Natural killer cell (primary cell): ENCODE results near the gene CD70. TPM values are rescaled to one million over a fixed set of nuclear protein-coding genes. Genes with fewer than 3 reads are reported as not detected.
A peak's percentile ranks its signal among the peaks of the same experiment; 100 is the strongest.
"Not testable (repeated sequence)": the region's sequence is repeated elsewhere in the genome, so short reads cannot be mapped to it uniquely, and the experiment has no call there.

Experiments
- ATAC-seq, 3 donors: fragments of 150-1000 bp in 2 of 3; fragments of 200-7000 bp in 1 of 3; cut with Tn5 transposase; 1 replicate in 1 of 3; 2 replicates in 2 of 3; pipeline ENCODE4 v1.10.0; 2021; ENCODE audit warnings: mild to moderate bottlenecking in 2 of 3, moderate library complexity in 2 of 3
- DNase-seq, 2 donors: peaks; one replicate each; pipeline versions ENCODE4 v3.0.0 to v3.0.0-alpha.2; 2013 to 2021; ENCODE audit warnings: mixed read lengths in 1 of 2
- H3K27ac ChIP-seq: one replicate; pipeline ENCODE4 v1.5.1; 2013; ENCODE audit warnings: mild to moderate bottlenecking, low read length
- H3K27me3 ChIP-seq: one replicate; pipeline ENCODE4 v1.6.1; 2013; ENCODE audit warnings: low read length; ENCODE audit not compliant: control insufficient read depth, insufficient read depth
- H3K36me3 ChIP-seq: one replicate; pipeline ENCODE4 v1.6.1; 2013; ENCODE audit warnings: low read length; ENCODE audit not compliant: control insufficient read depth, insufficient read depth
- H3K4me1 ChIP-seq: one replicate; pipeline ENCODE4 v1.6.1; 2013; ENCODE audit warnings: low read length; ENCODE audit not compliant: control insufficient read depth, insufficient read depth
- H3K4me3 ChIP-seq: one replicate; pipeline ENCODE4 v1.5.1; 2013; ENCODE audit warnings: low read length
- H3K9me3 ChIP-seq: one replicate; pipeline ENCODE4 v1.6.1; 2013; ENCODE audit warnings: low read length; ENCODE audit not compliant: control insufficient read depth, insufficient read depth
- H3K27ac Mint-ChIP-seq, 2 donors: one replicate each; pipeline ENCODE4 v1.8.0; 2022; ENCODE audit warnings: mild to moderate bottlenecking in 2 of 2, mixed read lengths in 2 of 2, moderate library complexity in 1 of 2
- H3K27me3 Mint-ChIP-seq, 2 donors: one replicate each; pipeline ENCODE4 v1.8.0; 2022; ENCODE audit warnings: low read depth in 2 of 2, mixed read lengths in 2 of 2
- H3K36me3 Mint-ChIP-seq: one replicate; pipeline ENCODE4 v1.8.0; 2022; ENCODE audit warnings: mixed read lengths
- H3K4me1 Mint-ChIP-seq, 2 donors: one replicate each; pipeline ENCODE4 v1.8.0; 2022; ENCODE audit warnings: mixed read lengths in 2 of 2
- H3K4me3 Mint-ChIP-seq: one replicate; pipeline ENCODE4 v1.8.0; 2022; ENCODE audit warnings: mild to moderate bottlenecking, moderate library complexity, mixed read lengths
- H3K9me3 Mint-ChIP-seq, 2 donors: one replicate each; pipeline ENCODE4 v1.8.0; 2022; ENCODE audit warnings: mixed read lengths in 2 of 2
- WGBS: methylation state at CpG from one replicate; pipeline ENCODE4 v1.1.7; 2013; ENCODE audit warnings: missing lambda C conversion rate; ENCODE audit not compliant: insufficient coverage; 5-methylcytosine and 5-hydroxymethylcytosine counted together
- intact Hi-C: fragments of 100-400 bp; cut with micrococcal nuclease; formaldehyde crosslinking; loops from one replicate; pipeline ENCODE4 v1.14.2; 2022
- total RNA-seq, 4 donors: library from RNA; stranded (reverse); fragments of 120-200 nt in 1 of 4; gene quantifications; one replicate each; pipeline versions ENCODE4 v1.2.3 to v1.2.4, GENCODE V29; 2013 to 2022
- TF ChIP-seq, protein P1 (sequence below): fragments of 200-600 bp; IDR thresholded peaks from one replicate; pipeline ENCODE4 v1.8.0; 2022; ENCODE audit warnings: antibody characterized with exemption

Gene CD70
- total RNA-seq, 3 donors from 2014 or later (not counting 1 experiment from before 2014, with no cell fraction given), result 0.52 to 1.2 (median 1.2) TPM

DNA sequence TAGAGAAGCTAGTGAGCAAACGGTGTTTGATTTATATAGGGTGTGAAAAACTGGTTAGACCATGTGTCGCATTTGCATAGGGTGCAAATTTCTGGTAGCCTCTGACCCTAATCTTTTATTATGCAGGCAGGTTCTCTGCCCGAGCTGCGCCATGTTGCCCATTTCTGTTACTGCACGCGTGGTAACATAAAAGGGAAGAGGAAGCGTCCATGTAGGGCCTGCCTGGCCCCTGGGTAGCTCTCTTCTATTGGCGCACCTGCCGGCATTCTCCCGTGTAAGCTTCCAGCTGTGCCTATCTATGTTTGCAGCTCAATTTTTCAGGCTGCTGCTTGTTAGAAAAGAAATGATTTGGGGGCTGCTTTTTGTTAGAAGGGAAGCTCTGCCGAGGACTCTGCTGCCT lies 14.0 kb upstream of the CD70 start:
- DNase-seq, result no peak
- H3K4me1 ChIP-seq, result peaks cover 5% of the 10 kb centered on the region
- H3K27ac Mint-ChIP-seq, result no peak overlapping the region
- H3K27me3 Mint-ChIP-seq, result peaks cover 10 to 12% of the 10 kb centered on the region in 2 donors
- H3K27me3 ChIP-seq, result no peaks in the 10 kb centered on the region
- H3K4me1 Mint-ChIP-seq, result peaks cover 5 to 6% of the 10 kb centered on the region in 2 donors
- H3K4me3 Mint-ChIP-seq, result no peak overlapping the region
- H3K27ac ChIP-seq, result no peak overlapping the region
- H3K4me3 ChIP-seq, result no peak overlapping the region
- no peaks in the 10 kb centered on the region for H3K36me3 Mint-ChIP-seq
- no peaks in the 10 kb centered on the region for H3K9me3 Mint-ChIP-seq
- ATAC-seq, result no peak
- H3K9me3 ChIP-seq, result no peaks in the 10 kb centered on the region
- intact Hi-C loops, result no loop called here
- H3K36me3 ChIP-seq, result no peaks in the 10 kb centered on the region
- 86% methylated on average over 11 of the region's 11 CpGs for WGBS
- TF ChIP-seq, protein P1, sequence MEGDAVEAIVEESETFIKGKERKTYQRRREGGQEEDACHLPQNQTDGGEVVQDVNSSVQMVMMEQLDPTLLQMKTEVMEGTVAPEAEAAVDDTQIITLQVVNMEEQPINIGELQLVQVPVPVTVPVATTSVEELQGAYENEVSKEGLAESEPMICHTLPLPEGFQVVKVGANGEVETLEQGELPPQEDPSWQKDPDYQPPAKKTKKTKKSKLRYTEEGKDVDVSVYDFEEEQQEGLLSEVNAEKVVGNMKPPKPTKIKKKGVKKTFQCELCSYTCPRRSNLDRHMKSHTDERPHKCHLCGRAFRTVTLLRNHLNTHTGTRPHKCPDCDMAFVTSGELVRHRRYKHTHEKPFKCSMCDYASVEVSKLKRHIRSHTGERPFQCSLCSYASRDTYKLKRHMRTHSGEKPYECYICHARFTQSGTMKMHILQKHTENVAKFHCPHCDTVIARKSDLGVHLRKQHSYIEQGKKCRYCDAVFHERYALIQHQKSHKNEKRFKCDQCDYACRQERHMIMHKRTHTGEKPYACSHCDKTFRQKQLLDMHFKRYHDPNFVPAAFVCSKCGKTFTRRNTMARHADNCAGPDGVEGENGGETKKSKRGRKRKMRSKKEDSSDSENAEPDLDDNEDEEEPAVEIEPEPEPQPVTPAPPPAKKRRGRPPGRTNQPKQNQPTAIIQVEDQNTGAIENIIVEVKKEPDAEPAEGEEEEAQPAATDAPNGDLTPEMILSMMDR, result no peak

DNA sequence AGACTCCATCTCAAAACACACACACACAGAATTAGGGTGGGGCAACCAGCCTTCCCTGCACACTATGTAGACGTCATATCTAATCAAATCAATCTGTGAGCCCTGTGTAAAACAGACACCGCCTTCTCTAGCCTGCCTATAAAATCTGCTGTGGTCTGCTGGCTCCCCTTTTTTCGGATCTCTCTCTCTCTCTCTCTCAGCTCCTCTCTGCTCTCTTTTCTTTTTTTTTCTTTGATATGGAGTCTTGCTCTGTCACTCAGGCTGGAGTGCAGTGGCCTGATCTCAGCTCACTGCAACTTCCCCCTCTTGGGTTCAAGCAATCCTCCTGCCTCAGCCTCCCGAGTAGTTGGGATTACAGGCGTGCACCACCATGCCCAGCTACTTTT lies 11.8 kb upstream of the CD70 start:
- no peaks in the 10 kb centered on the region for H3K36me3 ChIP-seq
- H3K27me3 Mint-ChIP-seq, result peaks cover 4 to 10% of the 10 kb centered on the region in 2 donors
- H3K36me3 Mint-ChIP-seq, result no peaks in the 10 kb centered on the region
- DNase-seq, result peak in 1 of 2 donors; percentile 31
- H3K4me1 Mint-ChIP-seq, result peaks cover 5 to 6% of the 10 kb centered on the region in 2 donors
- no peak overlapping the region for H3K4me3 Mint-ChIP-seq
- no peaks in the 10 kb centered on the region for H3K9me3 ChIP-seq
- H3K9me3 Mint-ChIP-seq, result no peaks in the 10 kb centered on the region
- ATAC-seq, result no peak
- no peaks in the 10 kb centered on the region for H3K27me3 ChIP-seq
- intact Hi-C loops, result no loop called here
- no peak overlapping the region for H3K4me3 ChIP-seq
- H3K4me1 ChIP-seq, result peaks cover 5% of the 10 kb centered on the region
- TF ChIP-seq, protein P1, result no peak
- WGBS, result 67% methylated on average over 3 of the region's 5 CpGs
- no peak overlapping the region for H3K27ac Mint-ChIP-seq
- no peak overlapping the region for H3K27ac ChIP-seq

DNA sequence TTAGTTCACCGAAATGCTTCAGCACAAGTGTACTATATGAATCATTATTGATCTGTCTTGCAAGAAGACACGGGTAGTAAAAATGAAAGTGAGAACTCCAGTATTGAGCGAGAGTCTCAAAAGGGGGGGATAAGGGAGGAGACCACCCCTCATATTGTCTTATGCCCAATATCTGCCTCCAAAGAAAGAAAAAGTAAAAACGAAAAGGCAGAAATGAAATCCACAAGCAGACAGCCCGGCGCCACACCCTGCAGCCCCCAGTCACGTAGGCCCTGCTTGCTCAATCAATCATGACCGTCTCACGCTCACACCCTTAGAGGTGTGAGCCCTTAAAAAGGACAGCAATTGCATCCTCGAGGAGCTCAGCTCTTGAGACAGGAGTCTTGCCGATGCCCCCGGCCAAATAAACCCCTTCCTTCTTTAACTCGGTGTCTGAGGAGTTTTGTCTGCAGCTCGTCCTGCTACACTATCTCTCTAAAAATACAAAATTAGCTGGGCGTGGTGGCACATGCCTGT lies 10.6 kb upstream of the CD70 start:
- 64% methylated on average over 14 of the region's 15 CpGs for WGBS
- H3K36me3 Mint-ChIP-seq, H3K4me1 Mint-ChIP-seq, H3K9me3 ChIP-seq, intact Hi-C loops, H3K36me3 ChIP-seq, H3K4me3 Mint-ChIP-seq, H3K27ac Mint-ChIP-seq, ATAC-seq, H3K9me3 Mint-ChIP-seq, H3K4me1 ChIP-seq, H3K27me3 ChIP-seq: not testable (repeated sequence)
- DNase-seq, result peak in 1 of 2 donors; percentile 49
- H3K27me3 Mint-ChIP-seq, result peaks cover 8 to 12% of the 10 kb centered on the region in 2 donors
- H3K4me3 ChIP-seq, result peak overlapping the region; percentile 12
- peak overlapping the region; percentile 33 for H3K27ac ChIP-seq

DNA sequence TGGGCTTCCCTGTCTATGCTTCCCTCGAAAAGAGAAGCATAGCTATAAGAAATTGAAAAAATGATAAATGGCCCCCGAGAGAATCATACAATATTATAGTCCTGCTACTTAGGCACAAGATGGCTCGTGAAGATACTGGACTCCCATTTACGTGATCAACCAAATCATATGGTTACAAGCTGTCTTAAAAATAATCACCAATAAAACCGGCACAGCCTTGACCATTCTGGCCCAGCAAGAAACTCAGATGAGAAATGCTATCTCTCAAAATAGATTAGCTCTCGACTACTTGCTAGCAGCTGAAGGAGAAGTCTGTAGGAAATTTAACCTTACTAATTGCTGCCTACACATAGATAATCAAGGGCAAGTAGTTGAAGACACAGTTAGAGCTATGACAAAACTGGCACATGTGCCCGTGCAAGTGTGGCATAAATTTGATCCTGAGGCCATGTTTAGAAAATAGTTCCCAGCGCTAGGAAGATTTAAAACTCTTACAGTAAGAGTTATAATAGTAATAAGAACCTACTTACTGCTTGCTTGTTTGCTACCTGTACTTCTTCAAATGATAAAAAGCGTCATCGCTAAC lies 10.1 kb upstream of the CD70 start:
- H3K27ac Mint-ChIP-seq, H3K36me3 ChIP-seq, H3K36me3 Mint-ChIP-seq, H3K4me1 Mint-ChIP-seq, H3K27me3 ChIP-seq, intact Hi-C loops, H3K4me3 Mint-ChIP-seq, H3K4me1 ChIP-seq, H3K9me3 Mint-ChIP-seq, DNase-seq, H3K9me3 ChIP-seq, ATAC-seq: not testable (repeated sequence)
- H3K4me3 ChIP-seq, result peak overlapping the region; percentile 12
- 87% methylated on average over 8 of the region's 10 CpGs for WGBS
- peaks cover 8 to 12% of the 10 kb centered on the region in 2 donors for H3K27me3 Mint-ChIP-seq
- H3K27ac ChIP-seq, result peak overlapping the region; percentile 33
